HG02571 (cell line): Measurements from ENCODE around the gene SLC49A4.

ENCODE experiments used
- ATAC-seq: cut with Tn5 transposase; IDR thresholded peaks from one replicate; pipeline ENCODE4 v1.9.1; 2021; ENCODE audit warnings: mild to moderate bottlenecking, moderate library complexity; ENCODE audit not compliant: unreplicated experiment

The SLC49A4 gene

GRCh38 chr3:122928396-122929187, 133.7 kb downstream of the SLC49A4 start:
- ATAC-seq = no peak

- no peak for ATAC-seq
These were observed 134.6 kb downstream of the SLC49A4 start for GRCh38 chr3:122929188-122930062.

GRCh38 chr3:122930063-122930997, 135.5 kb downstream of the SLC49A4 start:
- ATAC-seq = no peak
